Stomach (tissue), 4 donors: ENCODE data around the gene KANSL1.

Experiments
- EP300 ChIP-seq: sonication (generic); formaldehyde crosslinking; IDR thresholded peaks from one replicate; pipeline ENCODE4 v1.6.1; 2017; ENCODE audit warnings: antibody characterized with exemption
- POLR2A ChIP-seq, 4 donors: fragments of 450-650 bp; IDR thresholded peaks; one replicate each; pipeline ENCODE4 v1.6.1; 2016; ENCODE audit warnings: antibody characterized with exemption in 4 of 4, control low read depth in 2 of 4, mild to moderate bottlenecking in 1 of 4, moderate library complexity in 1 of 4
- POLR2AphosphoS5 ChIP-seq, 3 donors: sonication (generic); formaldehyde crosslinking; IDR thresholded peaks; one replicate each; pipeline ENCODE4 v1.6.1; 2016; ENCODE audit warnings: antibody characterized with exemption in 3 of 3
- TF ChIP-seq, protein P1 (sequence below), 7 experiments: fragments of 450-650 bp in 4 of 7; fragments of 200-600 bp in 3 of 7; sonication (generic) in 3 of 7; IDR thresholded peaks; one replicate each; pipeline ENCODE4 v1.5.1; 2016 to 2019; ENCODE audit warnings: antibody characterized with exemption in 7 of 7, control low read depth in 2 of 7, mild to moderate bottlenecking in 1 of 7

DNA sequence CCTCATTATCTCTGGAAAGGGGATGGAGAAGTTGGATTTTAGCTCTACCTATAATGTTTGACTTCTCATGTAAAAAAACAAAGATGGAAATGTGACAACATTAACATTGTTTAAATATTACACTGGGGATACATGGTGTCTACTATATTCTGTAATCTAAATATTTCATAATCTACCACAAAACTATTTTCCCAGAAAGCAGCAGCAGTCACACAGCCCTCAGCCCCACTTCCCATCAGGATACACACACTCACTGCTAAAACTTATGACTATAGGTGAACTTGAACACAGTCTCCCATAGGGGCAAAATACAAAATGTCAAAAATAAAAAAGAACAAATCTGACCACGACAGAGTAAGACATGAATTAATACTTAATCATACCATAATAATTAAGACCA lies 95.7 kb downstream of the KANSL1 start:
- TF ChIP-seq EP300 (no peak), POLR2A (IDR thresholded peaks at IDR 0.05) (no peak), POLR2AphosphoS5 (IDR thresholded peaks at IDR 0.05) (no peak)
- TF ChIP-seq, protein P1, sequence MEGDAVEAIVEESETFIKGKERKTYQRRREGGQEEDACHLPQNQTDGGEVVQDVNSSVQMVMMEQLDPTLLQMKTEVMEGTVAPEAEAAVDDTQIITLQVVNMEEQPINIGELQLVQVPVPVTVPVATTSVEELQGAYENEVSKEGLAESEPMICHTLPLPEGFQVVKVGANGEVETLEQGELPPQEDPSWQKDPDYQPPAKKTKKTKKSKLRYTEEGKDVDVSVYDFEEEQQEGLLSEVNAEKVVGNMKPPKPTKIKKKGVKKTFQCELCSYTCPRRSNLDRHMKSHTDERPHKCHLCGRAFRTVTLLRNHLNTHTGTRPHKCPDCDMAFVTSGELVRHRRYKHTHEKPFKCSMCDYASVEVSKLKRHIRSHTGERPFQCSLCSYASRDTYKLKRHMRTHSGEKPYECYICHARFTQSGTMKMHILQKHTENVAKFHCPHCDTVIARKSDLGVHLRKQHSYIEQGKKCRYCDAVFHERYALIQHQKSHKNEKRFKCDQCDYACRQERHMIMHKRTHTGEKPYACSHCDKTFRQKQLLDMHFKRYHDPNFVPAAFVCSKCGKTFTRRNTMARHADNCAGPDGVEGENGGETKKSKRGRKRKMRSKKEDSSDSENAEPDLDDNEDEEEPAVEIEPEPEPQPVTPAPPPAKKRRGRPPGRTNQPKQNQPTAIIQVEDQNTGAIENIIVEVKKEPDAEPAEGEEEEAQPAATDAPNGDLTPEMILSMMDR (IDR thresholded peaks at IDR 0.05): no peak
